Measurements from ENCODE around the gene TMPRSS11A. TPM values are rescaled to one million over a fixed set of nuclear protein-coding genes. Genes with fewer than 3 reads are reported as not detected.

TMPRSS11A gene
- total and polyA plus RNA-seq, 2 of the 8 experiments (the other 6 are each of a cell fraction or from before 2014, with no cell fraction given) = not detected

GRCh38 chr4:67861513-67861912 lies 101.8 kb downstream of the TMPRSS11A start (continued):
- TF ChIP-seq USF2 (IDR thresholded peaks at IDR 0.05; ENCODE audit: low read length) (no peak), RNF2 (IDR thresholded peaks at IDR 0.05; ENCODE audit: borderline replicate concordance, low read depth, low read length, missing control alignments, poor library complexity, severe bottlenecking) (no peak), RXRA (IDR thresholded peaks at IDR 0.05; ENCODE audit: insufficient read depth, low read depth, low read length) (no peak), E2F6 (IDR thresholded peaks at IDR 0.05) (no peak), SIX5 (IDR thresholded peaks at IDR 0.05; ENCODE audit: low read depth, low read length) (no peak), POLR2A (IDR thresholded peaks at IDR 0.05; ENCODE audit: control extremely low read depth in 1 of 2, low read depth in 2 of 2, low read length in 2 of 2) (no peak), POU5F1 (IDR thresholded peaks at IDR 0.05; ENCODE audit: low read depth, low read length) (no peak), KDM4A (IDR thresholded peaks at IDR 0.05; ENCODE audit: low read depth, low read length, severe bottlenecking) (no peak)

Small RNAs within 50 kb of the gene (small RNA-seq; reads per million reads assigned to genes)
- not detected for gene RNU6-95P (ENCODE audit: insufficient read depth)

Other genes with a start within 250 kb of the TMPRSS11A start
- not detected in 2 replicates for gene GNRHR, start 209.1 kb downstream of the TMPRSS11A start, total RNA-seq (2021; fragmentation: NEBNext Ultra II Directional; extraction: Animal tissue kit (Norgen Biotek cat#: 25700))
- not detected in 2 replicates for gene GNRHR, start 209.1 kb downstream of the TMPRSS11A start, polyA plus RNA-seq (2011; rRNA removed)
- gene TMPRSS11D, start 79.5 kb downstream of the TMPRSS11A start, total RNA-seq (2021; fragmentation: NEBNext Ultra II Directional; extraction: Animal tissue kit (Norgen Biotek cat#: 25700)) = not detected in 2 replicates
- not detected in 2 replicates for gene TMPRSS11D, start 79.5 kb downstream of the TMPRSS11A start, polyA plus RNA-seq (2011; rRNA removed)
- gene TMPRSS11F, start 166.4 kb upstream of the TMPRSS11A start, total RNA-seq (2021; fragmentation: NEBNext Ultra II Directional; extraction: Animal tissue kit (Norgen Biotek cat#: 25700)) = not detected in 2 replicates
- gene TMPRSS11F, start 166.4 kb upstream of the TMPRSS11A start, polyA plus RNA-seq (2011; rRNA removed) = not detected in 2 replicates

All from H1 (cell line).